Coronary artery (tissue), 2 donors: ENCODE measurements around the gene CDYL.

ENCODE experiments used
- DNase-seq: peaks from one replicate; pipeline ENCODE4 v3.0.0-alpha.2; 2017; ENCODE audit warnings: low spot score
- H3K27ac ChIP-seq, 2 donors: fragments of 200-600 bp; sonication (generic); one replicate each; pipeline ENCODE4 v1.5.1; 2016 to 2019
- H3K4me3 ChIP-seq: fragments of 200-600 bp; sonication (generic); 2 replicates; pipeline ENCODE4 v1.5.1; 2016; ENCODE audit warnings: mild to moderate bottlenecking, moderate library complexity
- TF ChIP-seq, protein P1 (sequence below): fragments of 200-600 bp; sonication (generic); IDR thresholded peaks from one replicate; pipeline ENCODE4 v1.5.1; 2019; ENCODE audit warnings: antibody characterized with exemption

CDYL gene

GRCh38 chr6:4788953-4789584 lies 12.9 kb downstream of the CDYL start:
- H3K4me3 ChIP-seq: no peak overlapping the region
- H3K27ac ChIP-seq: no peak overlapping the region
- TF ChIP-seq, protein P1, sequence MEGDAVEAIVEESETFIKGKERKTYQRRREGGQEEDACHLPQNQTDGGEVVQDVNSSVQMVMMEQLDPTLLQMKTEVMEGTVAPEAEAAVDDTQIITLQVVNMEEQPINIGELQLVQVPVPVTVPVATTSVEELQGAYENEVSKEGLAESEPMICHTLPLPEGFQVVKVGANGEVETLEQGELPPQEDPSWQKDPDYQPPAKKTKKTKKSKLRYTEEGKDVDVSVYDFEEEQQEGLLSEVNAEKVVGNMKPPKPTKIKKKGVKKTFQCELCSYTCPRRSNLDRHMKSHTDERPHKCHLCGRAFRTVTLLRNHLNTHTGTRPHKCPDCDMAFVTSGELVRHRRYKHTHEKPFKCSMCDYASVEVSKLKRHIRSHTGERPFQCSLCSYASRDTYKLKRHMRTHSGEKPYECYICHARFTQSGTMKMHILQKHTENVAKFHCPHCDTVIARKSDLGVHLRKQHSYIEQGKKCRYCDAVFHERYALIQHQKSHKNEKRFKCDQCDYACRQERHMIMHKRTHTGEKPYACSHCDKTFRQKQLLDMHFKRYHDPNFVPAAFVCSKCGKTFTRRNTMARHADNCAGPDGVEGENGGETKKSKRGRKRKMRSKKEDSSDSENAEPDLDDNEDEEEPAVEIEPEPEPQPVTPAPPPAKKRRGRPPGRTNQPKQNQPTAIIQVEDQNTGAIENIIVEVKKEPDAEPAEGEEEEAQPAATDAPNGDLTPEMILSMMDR: no peak
- no peak for DNase-seq

- DNase-seq: no peak
- Histone ChIP-seq H3K4me3 (no peak overlapping the region), H3K27ac (no peak overlapping the region)
- TF ChIP-seq, protein P1: no peak
Observed at GRCh38 chr6:4790158-4790899, 14.1 kb downstream of the CDYL start.

DNA sequence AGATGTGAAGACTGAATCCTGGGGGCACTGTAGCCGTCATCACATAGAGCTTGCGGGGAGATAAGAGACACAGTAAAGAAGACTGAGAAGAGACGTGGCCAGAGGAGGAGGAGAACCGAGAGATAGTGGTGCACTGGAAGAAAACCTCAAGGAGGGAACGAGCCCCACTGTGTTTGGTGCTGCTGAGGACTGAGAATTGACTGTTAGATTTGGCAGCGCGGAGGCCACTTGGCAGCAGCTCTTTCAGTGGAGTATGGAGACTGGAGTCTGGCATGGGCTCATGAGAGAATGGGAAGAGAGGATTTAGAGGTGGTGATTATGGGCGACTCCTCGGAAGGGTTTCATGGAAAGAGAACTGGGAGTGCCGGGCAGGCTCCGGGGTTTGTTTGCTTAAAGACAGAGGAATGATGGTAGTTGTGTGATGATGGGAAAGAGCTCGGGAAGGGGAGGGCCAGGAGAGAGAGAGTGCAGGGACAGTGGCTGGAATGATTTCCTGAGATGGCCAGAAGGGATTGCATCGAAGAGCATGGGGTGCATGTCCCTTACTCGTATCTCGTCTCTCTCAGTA lies 18.0 kb downstream of the CDYL start:
- Histone ChIP-seq H3K27ac (no peak overlapping the region), H3K4me3 (no peak overlapping the region)
- TF ChIP-seq, protein P1: no peak
- DNase-seq: no peak

- DNase-seq: no peak
- H3K27ac ChIP-seq: no peak overlapping the region
- TF ChIP-seq, protein P1: no peak
- H3K4me3 ChIP-seq: no peak overlapping the region
Observed at GRCh38 chr6:4797587-4797986, 21.4 kb downstream of the CDYL start.

DNA sequence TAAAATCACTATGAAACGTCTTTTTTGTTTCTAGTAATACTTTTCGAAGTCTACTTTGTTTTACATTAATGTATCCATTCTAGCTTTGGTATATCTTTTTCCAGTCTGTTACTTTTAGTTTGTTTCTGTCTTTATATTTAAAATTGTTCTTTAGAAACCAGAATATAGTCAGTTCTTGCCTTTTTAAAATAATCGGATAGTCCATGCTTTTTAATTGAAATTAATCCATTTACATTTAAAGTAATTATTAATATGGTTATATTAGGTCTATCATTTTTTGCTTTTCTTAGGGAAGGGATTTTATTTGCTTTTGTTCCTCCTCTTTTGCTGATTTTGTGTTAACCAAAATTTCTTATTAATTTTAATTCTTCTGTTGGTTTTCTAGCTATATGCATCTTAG lies 23.7 kb downstream of the CDYL start:
- no peak for DNase-seq
- H3K27ac ChIP-seq: no peak overlapping the region
- TF ChIP-seq, protein P1: no peak
- no peak overlapping the region for H3K4me3 ChIP-seq

DNA sequence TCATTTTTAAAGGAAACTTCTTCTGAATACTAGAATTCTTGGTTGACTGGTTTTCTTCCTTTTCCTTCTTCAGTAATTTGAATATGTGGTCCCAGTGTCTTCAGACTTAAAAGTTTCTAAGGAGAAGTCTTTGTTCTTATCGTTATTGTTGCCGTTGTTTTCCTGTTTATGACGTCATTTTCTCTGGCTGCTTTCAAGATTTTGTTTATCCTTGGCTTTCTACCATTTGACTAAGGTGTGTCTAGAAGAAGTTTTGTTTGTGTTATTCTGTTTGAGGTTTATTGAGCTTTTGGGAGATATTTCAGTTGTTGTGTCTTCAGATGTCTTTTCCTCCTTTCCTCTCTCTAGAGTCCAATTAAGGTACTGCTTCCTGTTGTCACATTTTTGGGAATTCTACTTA lies 24.5 kb downstream of the CDYL start:
- H3K4me3 ChIP-seq: no peak overlapping the region
- H3K27ac ChIP-seq: no peak overlapping the region
- TF ChIP-seq, protein P1: no peak
- no peak for DNase-seq
